ENCODE data around the gene ADORA2A.

- TF ChIP-seq YY1 (IDR thresholded peaks at IDR 0.05; ENCODE audit: low read depth) (no peak), EGR1 (IDR thresholded peaks at IDR 0.05) (no peak), REST (IDR thresholded peaks at IDR 0.05; ENCODE audit: low read depth) (no peak), MAX (IDR thresholded peaks at IDR 0.05) (no peak)
Measured at GRCh38 chr22:24386937-24387471, 40.4 kb upstream of the ADORA2A start.
